ENCODE measurements around the gene HEXIM2.
A peak's percentile ranks its signal among the peaks of the same experiment; 100 is the strongest.
"Not testable (repeated sequence)": the region's sequence is repeated elsewhere in the genome, so short reads cannot be mapped to it uniquely, and the experiment has no call there.

Gene HEXIM2

GRCh38 chr17:45168991-45169752, 7.5 kb downstream of the HEXIM2 start:
- DNase-seq (ENCODE audit: low read depth in 2 of 2), result no peak

- no peak for DNase-seq (ENCODE audit: low read depth in 2 of 2)
Observed at GRCh38 chr17:45170280-45170930, 8.7 kb downstream of the HEXIM2 start.

GRCh38 chr17:45170931-45171337, 9.3 kb downstream of the HEXIM2 start:
- DNase-seq (ENCODE audit: low read depth in 2 of 2), result no peak

- no peak for DNase-seq (ENCODE audit: low read depth in 2 of 2)
Observed at GRCh38 chr17:45171338-45172231, 9.9 kb downstream of the HEXIM2 start.

- DNase-seq (ENCODE audit: low read depth in 2 of 2), result no peak
Observed at GRCh38 chr17:45172232-45172540, 10.5 kb downstream of the HEXIM2 start.

GRCh38 chr17:45172541-45173286, 11.0 kb downstream of the HEXIM2 start:
- DNase-seq (ENCODE audit: low read depth in 2 of 2), result peak in 1 of 2 experiments; percentile 68

- no peak for DNase-seq (ENCODE audit: low read depth in 2 of 2)
Observed at GRCh38 chr17:45175759-45176115, 14.1 kb downstream of the HEXIM2 start.

GRCh38 chr17:45177563-45177962, 15.9 kb downstream of the HEXIM2 start:
- DNase-seq (ENCODE audit: low read depth in 2 of 2), result no peak

- no peak for DNase-seq (ENCODE audit: low read depth in 2 of 2)
Observed at GRCh38 chr17:45184144-45184543, 22.5 kb downstream of the HEXIM2 start.

- no peak for DNase-seq (ENCODE audit: low read depth in 2 of 2)
Observed at GRCh38 chr17:45186801-45187354, 25.2 kb downstream of the HEXIM2 start.

GRCh38 chr17:45189009-45189408, 27.3 kb downstream of the HEXIM2 start:
- DNase-seq (ENCODE audit: low read depth in 2 of 2), result no peak

GRCh38 chr17:45190503-45191255, 29.0 kb downstream of the HEXIM2 start:
- DNase-seq (ENCODE audit: low read depth in 2 of 2), result no peak

- no peak for DNase-seq (ENCODE audit: low read depth in 2 of 2)
Observed at GRCh38 chr17:45195424-45195823, 33.7 kb downstream of the HEXIM2 start.

GRCh38 chr17:45197108-45197507, 35.4 kb downstream of the HEXIM2 start:
- DNase-seq (ENCODE audit: low read depth in 2 of 2), result no peak

GRCh38 chr17:45197555-45198334, 36.1 kb downstream of the HEXIM2 start:
- peak; percentile 56 to 63 for DNase-seq (ENCODE audit: low read depth in 2 of 2)

- no peak for DNase-seq (ENCODE audit: low read depth in 2 of 2)
Observed at GRCh38 chr17:45200701-45201100, 39.0 kb downstream of the HEXIM2 start.

- no peak for DNase-seq (ENCODE audit: low read depth in 2 of 2)
Observed at GRCh38 chr17:45201457-45201856, 39.8 kb downstream of the HEXIM2 start.

- not testable (repeated sequence) for DNase-seq (ENCODE audit: low read depth in 2 of 2)
Observed at GRCh38 chr17:45201880-45202279, 40.2 kb downstream of the HEXIM2 start.

- peak; percentile 83 to 86 for DNase-seq (ENCODE audit: low read depth in 2 of 2)
Observed at GRCh38 chr17:45218895-45219661, 57.4 kb downstream of the HEXIM2 start.
